ENCODE measurements around the gene TP53AIP1. TPM values are rescaled to one million over a fixed set of nuclear protein-coding genes. Genes with fewer than 3 reads are reported as not detected.

The TP53AIP1 gene
- total and polyA plus RNA-seq, 10 donors = 0.03 to 0.14 (median 0.12) TPM; not detected in 6

DNA sequence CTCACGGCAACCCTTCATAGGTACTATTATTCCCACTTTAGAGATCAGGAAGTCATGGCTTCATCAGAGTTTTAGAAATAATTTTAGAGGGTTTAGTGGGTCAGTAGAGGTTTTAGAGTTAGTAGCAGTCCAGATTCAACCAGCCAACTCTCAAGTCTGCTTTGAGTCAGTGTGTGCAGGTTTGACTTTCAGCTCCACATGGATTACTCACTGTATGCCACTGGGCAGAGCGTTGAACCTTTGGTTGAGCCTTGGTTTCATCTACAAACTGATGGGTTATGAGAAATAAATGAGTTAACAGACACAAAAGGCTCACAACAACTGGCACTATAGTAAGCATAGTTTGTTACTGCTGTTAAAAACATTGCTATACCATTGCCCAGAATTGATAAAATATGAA lies 19.0 kb upstream of the TP53AIP1 start:
- DNase-seq = no peak
- H3K4me3 ChIP-seq = no peak overlapping the region
- no peaks in the 10 kb centered on the region for H3K9me3 ChIP-seq
- intact Hi-C loops (cut with DNase I; ENCODE audit: low total_unique reads) = no loop called here
- H3K27ac ChIP-seq = no peak overlapping the region
- TF ChIP-seq CTCF (IDR thresholded peaks at IDR 0.05 in 8 of 11, conservative IDR thresholded peaks at IDR 0.05 in 3 of 11) (no peak), POLR2AphosphoS5 (IDR thresholded peaks at IDR 0.05) (no peak), POLR2A (IDR thresholded peaks at IDR 0.05) (no peak)
- WGBS, 5 donors = 88 to 97% (median 94%) methylated on average over 2 of the region's 2 CpGs
- H3K36me3 ChIP-seq = no peaks in the 10 kb centered on the region
- peaks cover 0 to 8% (median 0%) of the 10 kb centered on the region in 7 donors for H3K27me3 ChIP-seq (replicated peaks in 1 of 7)
- peaks cover 0 to 29% (median 17%) of the 10 kb centered on the region in 6 donors for H3K4me1 ChIP-seq

DNA sequence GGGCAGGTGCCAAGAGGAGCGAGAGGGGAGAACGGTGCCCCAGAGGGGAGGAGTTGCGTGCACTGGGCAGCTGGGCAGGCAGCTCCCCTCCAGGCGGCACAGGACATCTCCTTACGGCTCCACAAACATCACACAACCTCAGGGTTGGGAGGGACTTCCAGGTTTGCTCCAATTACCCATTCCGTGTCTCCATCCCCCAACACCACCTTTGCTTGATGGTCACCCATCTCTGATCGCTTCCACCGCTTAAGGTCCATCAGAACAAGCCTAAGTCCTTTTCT lies 14.5 kb upstream of the TP53AIP1 start:
- H3K27me3 ChIP-seq (replicated peaks in 1 of 7) = peaks cover 0 to 8% (median 0%) of the 10 kb centered on the region in 7 donors
- H3K9me3 ChIP-seq = no peaks in the 10 kb centered on the region
- H3K4me3 ChIP-seq = no peak overlapping the region
- no peaks in the 10 kb centered on the region for H3K36me3 ChIP-seq
- no peak for DNase-seq
- 84 to 92% (median 85%) methylated on average over 8 of the region's 8 CpGs for WGBS, 5 donors
- no peak overlapping the region for H3K27ac ChIP-seq
- intact Hi-C loops (cut with DNase I; ENCODE audit: low total_unique reads) = loop anchor here (2.0 to 10.0 kb wide), 2 partner anchors 72 to 782 kb away; no protein-coding TSS in a partner anchor
- peaks cover 0 to 8% (median 2%) of the 10 kb centered on the region in 6 donors for H3K4me1 ChIP-seq
- TF ChIP-seq CTCF (IDR thresholded peaks at IDR 0.05 in 8 of 11, conservative IDR thresholded peaks at IDR 0.05 in 3 of 11) (no peak), POLR2AphosphoS5 (IDR thresholded peaks at IDR 0.05) (no peak)

- no peak overlapping the region for H3K27ac ChIP-seq
- peaks cover 0 to 8% (median 2%) of the 10 kb centered on the region in 6 donors for H3K4me1 ChIP-seq
- intact Hi-C loops (cut with DNase I; ENCODE audit: low total_unique reads) = loop anchor here (2.0 to 10.0 kb wide), 2 partner anchors 72 to 782 kb away; no protein-coding TSS in a partner anchor
- DNase-seq = no peak
- 53 to 60% (median 54%) methylated on average over 8 of the region's 8 CpGs for WGBS, 5 donors
- H3K36me3 ChIP-seq = no peaks in the 10 kb centered on the region
- TF ChIP-seq POLR2A (IDR thresholded peaks at IDR 0.05) (no peak), CTCF (IDR thresholded peaks at IDR 0.05 in 8 of 11, conservative IDR thresholded peaks at IDR 0.05 in 3 of 11) (peak; percentile 49 to 84 (median 70))
- H3K27me3 ChIP-seq (replicated peaks in 1 of 7) = peaks cover 0 to 8% (median 0%) of the 10 kb centered on the region in 7 donors
- H3K9me3 ChIP-seq = no peaks in the 10 kb centered on the region
- H3K4me3 ChIP-seq = no peak overlapping the region
Observed at GRCh38 chr11:128956401-128957201, 13.9 kb upstream of the TP53AIP1 start.

GRCh38 chr11:128955636-128956035 lies 13.0 kb upstream of the TP53AIP1 start:
- TF ChIP-seq CTCF (IDR thresholded peaks at IDR 0.05 in 8 of 11, conservative IDR thresholded peaks at IDR 0.05 in 3 of 11) (no peak), POLR2A (IDR thresholded peaks at IDR 0.05) (no peak), POLR2AphosphoS5 (IDR thresholded peaks at IDR 0.05) (no peak)

More at GRCh38 chr11:128955636-128956035, 13.0 kb upstream of the TP53AIP1 start:
- no peak overlapping the region for H3K4me3 ChIP-seq
- no peak for DNase-seq
- peaks cover 0 to 8% (median 2%) of the 10 kb centered on the region in 6 donors for H3K4me1 ChIP-seq
- H3K27ac ChIP-seq = no peak overlapping the region
- WGBS, 5 donors = 62 to 92% (median 71%) methylated on average over 3 of the region's 3 CpGs
- H3K36me3 ChIP-seq = no peaks in the 10 kb centered on the region
- no peaks in the 10 kb centered on the region for H3K9me3 ChIP-seq
- intact Hi-C loops (cut with DNase I; ENCODE audit: low total_unique reads) = loop anchor here (2.0 to 10.0 kb wide), 2 partner anchors 71 to 781 kb away; no protein-coding TSS in a partner anchor
- H3K27me3 ChIP-seq (replicated peaks in 1 of 7) = peaks cover 0 to 8% (median 0%) of the 10 kb centered on the region in 7 donors

All from spleen (tissue), 11 donors.